Ammon's horn (tissue), 1 donor: ENCODE measurements around the gene SLC13A3.

Experiments used
- DNase-seq: peaks from one replicate; pipeline ENCODE4 v3.0.0-alpha.2; 2016; ENCODE audit warnings: low spot score

The SLC13A3 gene

GRCh38 chr20:46649965-46650542 lies 1.2 kb downstream of the SLC13A3 start:
- no peak for DNase-seq

DNA sequence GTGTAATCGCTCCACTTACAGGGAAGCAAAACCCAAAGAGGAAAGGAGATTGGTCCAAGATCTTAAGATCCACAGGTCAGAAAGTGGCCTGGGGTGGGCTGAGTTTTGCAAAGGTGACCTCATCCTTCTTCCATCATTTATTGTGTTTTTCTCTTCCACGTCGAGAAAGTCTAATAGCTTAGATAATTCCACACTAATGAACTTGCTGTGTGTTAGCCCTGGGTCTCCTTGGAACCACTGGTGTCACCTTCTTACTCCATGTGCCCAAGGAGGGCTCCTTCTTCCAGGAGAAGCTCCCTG lies 1.7 kb downstream of the SLC13A3 start:
- DNase-seq = no peak

DNA sequence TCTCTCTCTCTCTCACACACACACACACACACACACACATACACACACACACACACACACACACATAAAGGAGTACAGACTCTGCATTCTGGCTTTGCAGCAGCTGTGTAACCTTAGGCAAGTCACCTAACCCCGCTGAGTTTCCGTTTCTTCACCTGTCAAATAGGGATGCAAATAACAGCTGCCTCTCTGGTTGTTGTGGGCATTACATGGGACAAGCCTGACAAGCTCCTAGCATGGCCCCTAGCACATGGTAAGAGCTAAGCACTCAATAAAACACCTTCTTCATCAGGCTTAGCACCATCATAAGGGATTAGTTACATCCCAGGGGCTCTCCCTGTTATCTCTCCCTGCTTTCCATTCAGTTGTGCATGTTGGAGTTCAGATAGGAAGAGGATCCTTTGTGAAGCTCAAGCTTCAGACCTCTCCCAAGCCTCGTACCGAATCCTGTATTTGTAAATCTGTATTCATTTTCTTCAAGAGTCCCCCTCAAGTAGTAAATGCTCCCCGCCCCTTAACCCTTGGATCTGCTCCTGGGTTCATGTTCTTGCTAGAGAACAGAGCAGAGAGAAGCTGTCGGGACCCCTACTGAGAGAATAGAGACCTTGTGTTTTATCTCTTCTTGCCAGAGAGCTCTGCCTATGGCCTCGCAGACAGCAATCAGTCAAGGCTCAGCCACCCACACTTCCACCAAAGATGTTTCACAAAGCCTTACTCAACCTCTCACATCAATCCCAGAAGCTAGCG lies 2.2 kb downstream of the SLC13A3 start:
- DNase-seq = no peak

- DNase-seq = peak; percentile 68
Observed at GRCh38 chr20:46647469-46647868, 3.8 kb downstream of the SLC13A3 start.

- no peak for DNase-seq
Observed at GRCh38 chr20:46646659-46647380, 4.4 kb downstream of the SLC13A3 start.

DNA sequence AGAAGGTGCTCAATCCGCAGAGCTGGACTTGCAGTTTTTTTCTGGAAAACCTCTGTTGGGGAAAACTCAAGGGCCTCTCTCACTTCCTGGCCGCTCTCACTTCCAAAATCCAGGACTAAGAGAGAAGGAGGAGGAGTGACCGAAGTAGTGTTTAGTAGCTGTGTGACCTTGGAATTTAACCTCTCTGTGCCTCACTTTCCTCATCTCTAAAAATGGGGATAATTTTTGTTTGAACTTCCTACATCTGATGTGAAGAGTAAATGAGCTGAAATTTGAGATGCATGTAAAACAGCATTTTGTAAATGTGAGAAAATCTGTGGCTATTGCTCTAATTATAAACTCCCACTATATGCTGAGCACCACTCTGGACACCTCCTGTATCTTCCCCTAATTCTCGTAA lies 5.1 kb downstream of the SLC13A3 start:
- no peak for DNase-seq

DNA sequence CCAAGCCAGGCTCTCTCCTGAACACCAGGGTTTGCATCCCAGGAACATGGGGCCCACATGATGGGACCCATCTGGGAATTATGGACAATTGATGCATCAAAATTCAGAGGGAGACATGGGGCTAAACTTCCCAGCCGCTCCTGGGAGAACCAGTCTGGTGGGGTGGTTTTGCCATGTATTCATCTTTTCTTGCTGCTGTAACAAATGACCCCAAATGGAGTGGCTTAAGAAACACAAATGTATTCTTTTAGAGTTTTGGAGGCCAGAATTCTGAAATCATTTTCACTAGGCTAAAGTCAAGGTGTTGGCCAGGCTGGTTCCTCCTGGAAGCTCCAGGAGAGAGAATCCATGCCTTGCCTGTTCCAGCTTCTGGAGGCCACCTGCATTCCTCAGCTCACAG lies 6.5 kb downstream of the SLC13A3 start:
- no peak for DNase-seq

DNA sequence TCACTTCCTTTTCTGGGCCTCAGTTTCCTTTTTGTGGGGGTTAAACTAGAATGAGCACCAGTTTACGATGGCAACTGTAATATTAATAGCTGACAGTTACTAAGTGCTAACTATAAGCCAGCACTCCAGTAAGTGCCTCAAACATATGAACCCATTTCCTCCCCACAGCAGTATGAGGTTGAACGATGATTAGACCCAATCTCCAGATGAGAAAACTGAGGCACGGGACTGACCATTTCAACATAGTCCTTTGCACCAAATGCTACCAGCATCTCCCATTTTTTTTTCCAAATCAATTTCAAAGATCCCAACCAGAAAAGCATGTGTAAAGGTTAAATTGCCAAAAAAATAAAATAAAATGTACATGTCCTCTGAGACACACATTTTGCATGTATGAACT lies 7.1 kb downstream of the SLC13A3 start:
- no peak for DNase-seq

DNA sequence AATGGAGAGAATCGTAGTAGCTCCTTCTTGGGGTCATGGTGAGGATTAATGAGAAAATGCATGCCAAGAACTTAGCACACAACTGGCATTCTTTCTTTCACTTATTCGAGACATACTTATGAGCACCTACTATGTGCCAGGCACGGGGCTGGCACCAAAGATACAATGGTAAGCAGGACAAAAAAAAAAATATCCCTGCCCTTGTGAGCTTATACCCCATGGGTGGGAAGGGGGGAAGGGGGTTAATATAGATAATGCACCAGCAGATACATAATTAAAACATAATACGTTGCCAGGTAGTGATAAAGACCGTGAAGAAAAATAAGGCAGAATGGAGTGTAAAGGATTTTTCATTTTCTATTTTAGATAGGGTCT lies 8.3 kb downstream of the SLC13A3 start:
- no peak for DNase-seq

DNA sequence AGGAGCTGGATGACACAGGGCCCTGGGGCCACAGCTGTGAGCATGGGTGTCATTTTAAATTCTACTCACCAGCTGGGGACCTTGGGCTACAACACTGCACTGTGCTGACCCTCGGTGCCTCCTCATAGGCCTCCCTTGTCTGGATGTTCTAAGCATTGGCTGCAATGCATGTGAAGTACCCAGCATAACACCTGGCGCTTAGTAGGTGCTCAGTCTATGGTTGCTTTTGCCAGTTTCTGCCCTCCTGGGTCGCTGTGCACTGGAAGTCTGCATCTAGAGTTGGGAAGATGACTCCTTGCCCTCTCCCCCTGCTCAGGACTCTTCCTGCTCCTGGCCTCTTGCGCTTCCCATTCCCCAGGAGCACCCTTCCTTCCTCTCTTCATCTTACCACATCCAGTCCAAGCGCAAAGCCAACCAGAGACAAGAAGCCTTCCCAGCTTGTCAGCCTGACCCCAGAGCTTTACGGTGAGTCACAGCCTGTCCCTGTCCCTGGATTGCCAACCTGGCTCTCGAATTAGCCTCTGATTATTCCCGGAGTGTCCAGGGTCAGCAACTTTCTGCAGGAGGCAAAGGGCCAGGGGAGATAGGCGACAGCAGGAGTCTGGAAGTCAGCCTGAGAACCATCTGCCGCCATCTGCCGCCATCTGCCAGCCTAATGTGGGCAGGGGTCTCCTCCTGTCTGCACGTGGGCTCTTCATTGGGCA lies 8.8 kb downstream of the SLC13A3 start:
- DNase-seq = no peak

DNA sequence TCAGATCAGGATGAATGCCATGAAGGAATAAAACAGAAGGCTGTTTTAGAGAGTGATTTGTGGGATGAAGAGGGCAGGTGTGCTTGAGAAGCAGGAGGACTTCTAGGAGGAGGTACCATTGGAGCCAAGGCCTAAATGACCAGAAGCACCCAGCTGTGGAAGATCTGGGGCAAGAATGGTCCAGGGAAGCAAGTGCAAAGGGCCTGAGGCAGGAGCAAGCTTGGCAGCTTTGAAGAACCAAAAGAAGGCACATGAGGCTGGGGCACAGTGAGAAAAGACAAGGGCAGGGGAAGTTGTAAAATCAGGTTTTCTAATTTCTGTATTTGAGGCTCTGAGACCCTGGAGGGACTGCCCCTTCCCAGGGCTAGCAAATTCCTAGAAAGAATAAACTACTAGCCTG lies 9.8 kb downstream of the SLC13A3 start:
- no peak for DNase-seq

DNA sequence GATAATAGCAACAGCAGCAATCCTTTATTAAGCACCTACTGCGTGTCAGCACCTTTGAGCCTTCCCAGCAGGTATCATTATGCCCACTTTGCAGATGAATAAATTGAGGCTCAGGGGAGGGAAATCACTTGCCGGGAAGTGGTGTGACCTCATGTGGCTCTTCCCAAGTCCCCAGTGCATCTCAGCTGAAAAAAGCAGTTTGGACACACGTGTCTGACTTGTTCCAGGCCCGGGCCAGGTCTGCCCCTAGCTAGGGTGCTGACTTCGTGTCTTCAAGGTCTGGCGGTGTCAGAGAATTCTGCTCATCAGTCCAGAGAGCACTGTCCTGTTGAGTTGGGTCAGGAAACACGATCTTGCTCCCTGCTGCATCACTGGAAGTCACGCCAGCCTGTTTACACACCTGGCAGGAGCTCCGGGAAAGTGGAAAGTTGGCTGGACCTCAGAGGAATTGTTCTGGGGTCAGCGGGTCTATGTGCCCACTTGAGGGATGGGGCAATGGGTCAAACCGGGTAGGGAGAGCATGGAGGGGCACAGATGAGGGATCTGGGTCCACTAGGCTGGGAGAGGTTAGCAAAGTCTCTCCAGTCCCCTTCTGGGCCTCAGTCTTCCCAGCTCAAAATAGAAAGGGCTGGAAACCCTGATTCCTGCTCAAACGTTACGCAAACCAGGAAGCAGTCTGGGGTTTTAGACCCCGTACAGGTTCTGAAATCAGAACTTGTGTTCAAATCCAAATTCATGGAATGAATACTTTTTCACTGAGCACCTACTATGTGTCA lies 10.5 kb downstream of the SLC13A3 start:
- DNase-seq = no peak

GRCh38 chr20:46640044-46640443 lies 11.2 kb downstream of the SLC13A3 start:
- DNase-seq = no peak

DNA sequence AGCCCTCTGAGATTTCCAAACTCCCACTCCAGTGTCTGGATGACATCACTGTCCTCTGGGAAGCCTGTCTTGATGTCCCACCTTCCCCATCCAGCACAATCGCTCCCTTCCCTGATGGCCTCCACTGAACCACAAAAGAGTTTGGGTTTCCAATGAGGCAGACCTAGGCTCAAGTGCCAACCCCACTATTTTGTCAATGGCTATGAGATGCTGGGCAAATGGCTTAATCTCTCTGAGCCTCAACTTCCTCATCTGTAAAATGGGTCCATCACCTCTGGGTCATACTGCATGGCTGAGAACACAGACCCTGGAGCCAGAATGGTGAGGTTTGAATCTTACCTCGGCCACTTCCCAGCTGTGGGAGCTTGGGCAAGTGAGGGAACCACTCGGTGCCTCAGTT lies 11.7 kb downstream of the SLC13A3 start:
- no peak for DNase-seq

GRCh38 chr20:46638898-46639274 lies 12.4 kb downstream of the SLC13A3 start:
- no peak for DNase-seq

- peak; percentile 70 for DNase-seq
Observed at GRCh38 chr20:46638134-46638897, 12.9 kb downstream of the SLC13A3 start.

GRCh38 chr20:46637427-46638133 lies 13.7 kb downstream of the SLC13A3 start:
- no peak for DNase-seq

GRCh38 chr20:46637020-46637419 lies 14.2 kb downstream of the SLC13A3 start:
- DNase-seq = peak; percentile 49

GRCh38 chr20:46636514-46636913 lies 14.7 kb downstream of the SLC13A3 start:
- no peak for DNase-seq

GRCh38 chr20:46635514-46636136 lies 15.6 kb downstream of the SLC13A3 start:
- DNase-seq = no peak
